HepG2 (cell line): ENCODE measurements around the gene NACC2. TPM values are rescaled to one million over a fixed set of nuclear protein-coding genes. Genes with fewer than 3 reads are reported as not detected.

Source experiments
- ATAC-seq: fragments of 200-7000 bp; cut with Tn5 transposase; 3 replicates; pipeline ENCODE4 v1.9.1; 2020; ENCODE audit warnings: mild to moderate bottlenecking, moderate library complexity
- BruUV-seq: library from RNA; stranded (reverse); fragments of 400-500 nt; replicated peaks from 2 replicates; lab custom pipeline; 2021; lab: Mats Ljungman, UMichigan
- CTCF ChIA-PET: fragments of 300-600 bp; formaldehyde crosslinking; extraction: SDS; loops from one replicate; lab custom pipeline; 2021; ENCODE audit warnings: low total read pairs, inconsistent platforms, low intra/inter-chr PET ratio; lab: Yijun Ruan, JAX
- POLR2A ChIA-PET: fragments of 350-600 bp; sonication (Branson Sonifier 250); formaldehyde crosslinking; loops from one replicate; lab custom pipeline; 2020; ENCODE audit warnings: antibody characterized with exemption, inconsistent platforms; lab: Yijun Ruan, JAX
- DNase-seq: peaks from one replicate; pipeline ENCODE4 v3.0.0-alpha.2; 2015; ENCODE audit warnings: low spot score
- FAIRE-seq: peaks from 3 replicates; lab custom pipeline; 2011; peaks lifted over from hg19 to GRCh38; lab: Jason Lieb, UNC
- H2AFZ ChIP-seq: one replicate; pipeline ENCODE4 v1.6.1; 2011; ENCODE audit warnings: low read length, inconsistent platforms
- H3K27ac ChIP-seq: fragments of 300-600 bp; 3 replicates; pipeline ENCODE4 v1.8.0; 2011; ENCODE audit warnings: mixed run types, mild to moderate bottlenecking, mixed read lengths, low read length, inconsistent platforms; ENCODE audit not compliant: insufficient read depth; ENCODE audit errors: extremely low read length
- H3K27me3 ChIP-seq, 2 experiments: fragments of 200-600 bp in 1 of 2; 2 replicates in 1 of 2; 3 replicates in 1 of 2; pipeline versions ENCODE4 v1.6.0 to v1.8.0; 2011; ENCODE audit warnings: low read length in 2 of 2, mild to moderate bottlenecking in 2 of 2, moderate library complexity in 2 of 2, inconsistent platforms in 1 of 2; ENCODE audit not compliant: insufficient read depth in 2 of 2, control insufficient read depth in 1 of 2
- H3K36me3 ChIP-seq, 2 experiments: fragments of 200-600 bp in 1 of 2; replicated peaks in 1 of 2; 2 replicates in 1 of 2; 3 replicates in 1 of 2; pipeline versions ENCODE4 v1.5.1 to v1.8.0; 2011; ENCODE audit warnings: low read length in 2 of 2, inconsistent platforms in 1 of 2; ENCODE audit not compliant: insufficient read depth in 2 of 2, control insufficient read depth in 1 of 2
- H3K4me1 ChIP-seq: 2 replicates; pipeline ENCODE4 v1.5.1; 2012; ENCODE audit warnings: low read length, inconsistent platforms; ENCODE audit not compliant: insufficient read depth
- H3K4me2 ChIP-seq: 2 replicates; pipeline ENCODE4 v1.6.0; 2011; ENCODE audit warnings: low read depth, low read length, inconsistent platforms
- H3K4me3 ChIP-seq, 3 experiments: fragments of 200-600 bp in 1 of 3; sonication (generic), shearing (Covaris generic) in 1 of 3; replicated peaks in 1 of 3; 2 replicates each; pipeline ENCODE4 v1.5.1; 2011 to 2016; ENCODE audit warnings: low read length in 3 of 3, inconsistent platforms in 2 of 3, low read depth in 2 of 3, mild to moderate bottlenecking in 2 of 3, control low read depth in 1 of 3, mixed read lengths in 1 of 3; ENCODE audit not compliant: insufficient read depth in 1 of 3
- H3K79me2 ChIP-seq: one replicate; pipeline ENCODE4 v1.6.1; 2011; ENCODE audit warnings: low read length, inconsistent platforms; ENCODE audit not compliant: insufficient read depth
- H3K9ac ChIP-seq: 2 replicates; pipeline ENCODE4 v1.6.0; 2011; ENCODE audit warnings: mild to moderate bottlenecking, low read depth, low read length, inconsistent platforms; ENCODE audit not compliant: insufficient read depth
- H3K9me3 ChIP-seq: 2 replicates; pipeline ENCODE4 v1.5.1; 2012; ENCODE audit warnings: mild to moderate bottlenecking, low read length
- H4K20me1 ChIP-seq: 2 replicates; pipeline ENCODE4 v1.6.0; 2011; ENCODE audit warnings: inconsistent platforms, mild to moderate bottlenecking, low read length, moderate library complexity; ENCODE audit not compliant: insufficient read depth
- AGO1 ChIP-seq: fragments of 200-400 bp; formaldehyde crosslinking; IDR thresholded peaks from 2 replicates; pipeline ENCODE4 v1.6.1; 2017; ENCODE audit warnings: mild to moderate bottlenecking, low read depth, low read length, moderate library complexity; ENCODE audit not compliant: poor library complexity, severe bottlenecking
- AGO2 ChIP-seq: fragments of 200-400 bp; formaldehyde crosslinking; optimal IDR thresholded peaks from 2 replicates; pipeline ENCODE3; 2017; ENCODE audit warnings: mild to moderate bottlenecking, low read depth, low read length, moderate library complexity
- AKAP8 ChIP-seq: sonication (generic); formaldehyde crosslinking; IDR thresholded peaks from 2 replicates; pipeline ENCODE4 v1.5.1; 2020; ENCODE audit warnings: mild to moderate bottlenecking, missing genetic modification reagents
- CCAR2 ChIP-seq: fragments of 200-400 bp; formaldehyde crosslinking; optimal IDR thresholded peaks from 2 replicates; pipeline ENCODE3; 2018; ENCODE audit warnings: low read depth, mild to moderate bottlenecking, low read length, moderate library complexity
- CEBPB ChIP-seq: IDR thresholded peaks from 2 replicates; pipeline ENCODE4 v1.6.1; 2011; ENCODE audit warnings: low read depth, low read length, improper control_type of control experiment, borderline replicate concordance
- NFATC3 ChIP-seq: sonication (generic); formaldehyde crosslinking; IDR thresholded peaks from 2 replicates; pipeline ENCODE4 v1.5.1; 2020; ENCODE audit warnings: mild to moderate bottlenecking, missing genetic modification reagents
- ZNF501 ChIP-seq: sonication (generic); formaldehyde crosslinking; IDR thresholded peaks from 2 replicates; pipeline ENCODE4 v1.5.1; 2020; ENCODE audit warnings: mild to moderate bottlenecking, moderate library complexity, missing genetic modification reagents
- WGBS: methylation state at CpG from one replicate; pipeline ENCODE4 v1.1.6; 2017; ENCODE audit warnings: low lambda C conversion rate; 5-methylcytosine and 5-hydroxymethylcytosine counted together
- in situ Hi-C: cut with HindIII; loops from 2 replicates; pipeline ENCODE4 v1.10.0; 2017; ENCODE audit warnings: low pct_unique_long_range_greater_than_20kb; ENCODE audit not compliant: extremely low pct_ligation_motif_present
- intact Hi-C: fragments of 100-400 bp; cut with micrococcal nuclease; formaldehyde crosslinking; loops from one replicate; pipeline ENCODE4 v1.10.0; 2022; ENCODE audit not compliant: unreplicated experiment
- polyA plus RNA-seq, 8 experiments: library from polyadenylated mRNA; depleted of rRNA in 3 of 8; stranded (reverse) in 7 of 8; unstranded in 1 of 8; fragments of >200 nt; fragmentation: Illumina TruSeq in 4 of 8; extraction: Trizol in 4 of 8; gene quantifications; 2 replicates each; pipeline versions ENCODE4 v1.2.1 to v1.2.3, GENCODE V29; 2011 to 2016; ENCODE audit warnings: low read depth in 4 of 8, missing spikeins in 1 of 8, mixed read lengths in 1 of 8; ENCODE audit not compliant: insufficient read depth in 1 of 8
- total RNA-seq, 5 experiments: library from RNA; depleted of rRNA; stranded (reverse); fragments of >200 nt; fragmentation: Illumina TruSeq; extraction: Trizol; gene quantifications; 2 replicates each; pipeline ENCODE4 v1.2.3, GENCODE V29; 2016; ENCODE audit warnings: low read depth in 1 of 5
- TF ChIP-seq, protein P1 (sequence below): IDR thresholded peaks from 2 replicates; pipeline ENCODE4 v1.6.1; 2016; ENCODE audit warnings: low read depth, borderline replicate concordance
- TF ChIP-seq, protein P2 (sequence below): sonication (generic); formaldehyde crosslinking; IDR thresholded peaks from 2 replicates; pipeline ENCODE4 v1.8.1; 2023; ENCODE audit warnings: mild to moderate bottlenecking, inconsistent platforms, moderate library complexity, missing genetic modification reagents, borderline replicate concordance
- TF ChIP-seq, protein P3 (sequence below): sonication (generic); formaldehyde crosslinking; IDR thresholded peaks from 2 replicates; pipeline ENCODE4 v1.5.0; 2020; ENCODE audit warnings: missing genetic modification reagents
- TF ChIP-seq, protein P4 (sequence below): sonication (generic); formaldehyde crosslinking; IDR thresholded peaks from 2 replicates; pipeline ENCODE4 v1.9.0; 2021; ENCODE audit warnings: missing genetic modification reagents, borderline replicate concordance

NACC2 gene
- total and polyA plus RNA-seq, 2 of the 13 experiments (the other 11 are each of a cell fraction or from before 2014, with no cell fraction given), result 5.9 to 12.3 TPM

DNA sequence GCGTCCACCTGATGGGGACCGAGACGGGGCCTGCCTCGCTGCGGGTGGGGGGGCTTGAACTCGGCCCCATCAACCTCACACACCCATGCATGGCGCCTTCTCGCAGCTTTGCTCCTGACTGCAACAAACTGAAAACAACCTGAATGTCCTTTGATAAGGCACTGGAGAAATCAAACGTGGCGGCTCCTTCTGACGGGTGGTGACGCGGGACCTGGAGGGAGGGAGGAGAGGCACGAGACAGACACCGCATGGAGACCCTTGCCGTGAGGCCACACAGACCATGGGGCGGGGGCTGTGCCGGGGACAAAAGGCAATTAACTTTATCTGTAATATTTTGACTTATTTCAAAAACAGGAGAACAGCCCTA, 48.6 kb downstream of the NACC2 start:
- no peaks in the 10 kb centered on the region for H3K4me1 ChIP-seq
- no peak overlapping the region for H3K4me2 ChIP-seq
- DNase-seq, result no peak
- H4K20me1 ChIP-seq, result 0 out of 2 replicates have a peak, but pooled peaks cover 4% of the 10 kb centered on the region
- H3K27ac ChIP-seq, result no peak overlapping the region
- no peak overlapping the region for H2AFZ ChIP-seq
- in situ Hi-C loops, result no loop called here
- no peaks in the 10 kb centered on the region for H3K9me3 ChIP-seq
- POLR2A ChIA-PET, result no interaction called here
- H3K9ac ChIP-seq, result no peak overlapping the region
- peaks cover 15 to 45% of the 10 kb centered on the region in 2 experiments; a peak in 3 of 5 replicates for H3K36me3 ChIP-seq
- ATAC-seq, result no peak
- H3K79me2 ChIP-seq, result peaks cover 7% of the 10 kb centered on the region
- TF ChIP-seq AGO2 (peak; percentile 3), AGO1 (no peak), NFATC3 (no peak), ZNF501 (CRISPR knock-in tag) (no peak)
- TF ChIP-seq, all 625 proteins: peak for 1
- BruUV-seq, result no TSS peak
- H3K4me3 ChIP-seq, result no peak overlapping the region
- intact Hi-C loops, result no loop called here
- no peaks in the 10 kb centered on the region for H3K27me3 ChIP-seq
- 97% methylated on average over 13 of the region's 18 CpGs for WGBS
- FAIRE-seq, result no peak
- CTCF ChIA-PET, result no interaction called here

DNA sequence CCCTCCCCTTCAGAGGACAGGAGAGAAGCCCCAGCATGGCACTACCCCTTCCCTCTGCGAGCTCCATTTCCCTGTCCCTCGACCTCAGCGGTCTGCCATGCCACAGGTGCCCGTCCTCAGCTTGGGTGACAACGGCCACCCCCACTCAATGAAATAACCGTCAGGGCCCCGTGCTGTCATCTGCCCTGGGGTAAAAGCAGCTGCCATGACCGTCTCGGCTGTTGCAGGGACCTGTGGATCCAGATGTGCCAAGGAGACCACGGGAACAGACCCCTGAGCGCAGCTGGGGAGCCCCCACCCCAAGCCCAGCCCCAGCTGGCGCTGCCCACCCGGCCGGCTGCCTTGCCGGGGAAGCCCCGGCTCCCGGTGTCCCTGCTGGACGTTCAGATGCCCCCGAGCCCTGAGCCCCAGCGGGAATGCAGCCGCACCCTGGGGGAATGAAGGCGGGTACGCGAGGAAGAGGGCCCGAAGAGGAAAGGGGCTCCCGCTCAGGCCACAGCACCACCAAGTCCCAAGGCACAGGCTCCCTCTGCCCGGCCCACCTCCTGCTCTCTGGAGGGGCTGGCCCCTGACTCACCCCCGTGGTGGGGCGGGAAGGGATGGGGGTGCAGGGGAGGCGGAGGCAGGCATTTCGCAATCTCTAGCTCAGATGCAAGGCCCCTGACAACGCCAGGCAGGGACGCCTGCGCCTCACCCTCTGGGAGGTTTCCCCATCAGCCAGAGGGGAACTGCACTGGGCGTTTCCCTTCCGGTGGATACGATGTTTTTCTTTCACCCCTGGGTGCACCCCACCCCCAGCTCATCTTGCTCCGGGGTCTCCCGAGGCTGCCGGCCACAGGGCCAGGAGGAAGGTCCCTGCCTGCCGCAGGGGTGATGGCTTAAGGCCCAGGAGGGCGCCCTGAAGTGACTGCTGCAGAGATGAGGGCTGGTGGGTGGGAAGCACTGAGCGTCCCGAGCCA, 49.2 kb downstream of the NACC2 start:
- no peak for TF ChIP-seq AKAP8 (CRISPR knock-in tag)
- TF ChIP-seq CEBPB, result peak; percentile 63; the same call in 1 of the 2 replicates
- TF ChIP-seq, protein P1, sequence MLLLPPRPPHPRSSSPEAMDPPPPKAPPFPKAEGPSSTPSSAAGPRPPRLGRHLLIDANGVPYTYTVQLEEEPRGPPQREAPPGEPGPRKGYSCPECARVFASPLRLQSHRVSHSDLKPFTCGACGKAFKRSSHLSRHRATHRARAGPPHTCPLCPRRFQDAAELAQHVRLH (CRISPR knock-in tag), result no peak
- TF ChIP-seq, protein P2, sequence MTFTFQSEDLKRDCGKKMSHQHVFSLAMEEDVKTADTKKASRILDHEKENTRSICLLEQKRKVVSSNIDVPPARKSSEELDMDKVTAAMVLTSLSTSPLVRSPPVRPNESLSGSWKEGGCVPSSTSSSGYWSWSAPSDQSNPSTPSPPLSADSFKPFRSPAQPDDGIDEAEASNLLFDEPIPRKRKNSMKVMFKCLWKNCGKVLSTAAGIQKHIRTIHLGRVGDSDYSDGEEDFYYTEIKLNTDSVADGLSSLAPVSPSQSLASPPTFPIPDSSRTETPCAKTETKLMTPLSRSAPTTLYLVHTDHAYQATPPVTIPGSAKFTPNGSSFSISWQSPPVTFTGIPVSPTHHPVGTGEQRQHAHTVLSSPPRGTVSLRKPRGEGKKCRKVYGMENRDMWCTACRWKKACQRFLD (CRISPR knock-in tag), result no peak
- no peak for TF ChIP-seq CCAR2
- TF ChIP-seq, protein P3, sequence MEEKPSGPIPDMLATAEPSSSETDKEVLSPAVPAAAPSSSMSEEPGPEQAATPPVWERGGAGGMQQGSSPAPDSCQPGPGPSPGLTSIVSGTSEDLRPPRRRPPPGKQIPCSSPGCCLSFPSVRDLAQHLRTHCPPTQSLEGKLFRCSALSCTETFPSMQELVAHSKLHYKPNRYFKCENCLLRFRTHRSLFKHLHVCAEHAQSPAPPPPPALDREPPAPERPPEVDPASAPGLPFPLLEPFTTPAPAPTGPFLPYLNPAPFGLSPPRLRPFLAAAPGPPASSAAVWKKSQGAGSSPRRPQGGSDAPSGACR (CRISPR knock-in tag), result no peak
- TF ChIP-seq, protein P4, sequence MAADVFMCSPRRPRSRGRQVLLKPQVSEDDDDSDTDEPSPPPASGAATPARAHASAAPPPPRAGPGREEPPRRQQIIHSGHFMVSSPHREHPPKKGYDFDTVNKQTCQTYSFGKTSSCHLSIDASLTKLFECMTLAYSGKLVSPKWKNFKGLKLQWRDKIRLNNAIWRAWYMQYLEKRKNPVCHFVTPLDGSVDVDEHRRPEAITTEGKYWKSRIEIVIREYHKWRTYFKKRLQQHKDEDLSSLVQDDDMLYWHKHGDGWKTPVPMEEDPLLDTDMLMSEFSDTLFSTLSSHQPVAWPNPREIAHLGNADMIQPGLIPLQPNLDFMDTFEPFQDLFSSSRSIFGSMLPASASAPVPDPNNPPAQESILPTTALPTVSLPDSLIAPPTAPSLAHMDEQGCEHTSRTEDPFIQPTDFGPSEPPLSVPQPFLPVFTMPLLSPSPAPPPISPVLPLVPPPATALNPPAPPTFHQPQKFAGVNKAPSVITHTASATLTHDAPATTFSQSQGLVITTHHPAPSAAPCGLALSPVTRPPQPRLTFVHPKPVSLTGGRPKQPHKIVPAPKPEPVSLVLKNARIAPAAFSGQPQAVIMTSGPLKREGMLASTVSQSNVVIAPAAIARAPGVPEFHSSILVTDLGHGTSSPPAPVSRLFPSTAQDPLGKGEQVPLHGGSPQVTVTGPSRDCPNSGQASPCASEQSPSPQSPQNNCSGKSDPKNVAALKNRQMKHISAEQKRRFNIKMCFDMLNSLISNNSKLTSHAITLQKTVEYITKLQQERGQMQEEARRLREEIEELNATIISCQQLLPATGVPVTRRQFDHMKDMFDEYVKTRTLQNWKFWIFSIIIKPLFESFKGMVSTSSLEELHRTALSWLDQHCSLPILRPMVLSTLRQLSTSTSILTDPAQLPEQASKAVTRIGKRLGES (CRISPR knock-in tag), result no peak
- Histone ChIP-seq H3K27ac (no peak overlapping the region), H3K4me1 (no peaks in the 10 kb centered on the region), H3K36me3 (peaks cover 15 to 45% of the 10 kb centered on the region in 2 experiments; a peak in 3 of 5 replicates), H3K9me3 (no peaks in the 10 kb centered on the region), H2AFZ (no peak overlapping the region), H3K27me3 (no peaks in the 10 kb centered on the region), H3K9ac (no peak overlapping the region), H3K4me2 (no peak overlapping the region), H3K4me3 (no peak overlapping the region), H3K79me2 (peaks cover 7% of the 10 kb centered on the region), H4K20me1 (0 out of 2 replicates have a peak, but pooled peaks cover 4% of the 10 kb centered on the region)
- ChIA-PET CTCF (no interaction called here), POLR2A (no interaction called here)
- no peak for FAIRE-seq
- no peak for DNase-seq
- no peak for ATAC-seq
- 96% methylated on average over 34 of the region's 44 CpGs for WGBS
- in situ Hi-C loops (no loop called here), intact Hi-C loops (no loop called here)
- no TSS peak for BruUV-seq
